Measurements from ENCODE around the gene R3HCC1L.

Gene R3HCC1L

GRCh38 chr10:98205351-98205750 lies 70.9 kb downstream of the R3HCC1L start:
- peaks cover 12% of the 10 kb centered on the region for H3K36me3 ChIP-seq (ENCODE audit: control insufficient read depth, insufficient read depth, low read length)
- H3K27ac ChIP-seq (ENCODE audit: low read depth, low read length) = no peak overlapping the region
- H3K4me1 ChIP-seq (ENCODE audit: control insufficient read depth, insufficient read depth, low read length) = no peaks in the 10 kb centered on the region
- H3K9ac ChIP-seq (ENCODE audit: low read length) = no peak overlapping the region
- no peaks in the 10 kb centered on the region for H3K27me3 ChIP-seq (ENCODE audit: control insufficient read depth, insufficient read depth, low read length)
- no peaks in the 10 kb centered on the region for H3K9me3 ChIP-seq (ENCODE audit: control insufficient read depth, insufficient read depth, low read depth, low read length)
- no peak overlapping the region for H3K4me3 ChIP-seq (ENCODE audit: low read depth, low read length)

- H3K9me3 ChIP-seq (ENCODE audit: control insufficient read depth, insufficient read depth, low read depth, low read length) = no peaks in the 10 kb centered on the region
- H3K4me1 ChIP-seq (ENCODE audit: control insufficient read depth, insufficient read depth, low read length) = no peaks in the 10 kb centered on the region
- no peak overlapping the region for H3K4me3 ChIP-seq (ENCODE audit: low read depth, low read length)
- H3K27me3 ChIP-seq (ENCODE audit: control insufficient read depth, insufficient read depth, low read length) = no peaks in the 10 kb centered on the region
- H3K36me3 ChIP-seq (ENCODE audit: control insufficient read depth, insufficient read depth, low read length) = peaks cover 12% of the 10 kb centered on the region
- no peak overlapping the region for H3K9ac ChIP-seq (ENCODE audit: low read length)
- H3K27ac ChIP-seq (ENCODE audit: low read depth, low read length) = no peak overlapping the region
Observed at GRCh38 chr10:98208925-98209324, 74.5 kb downstream of the R3HCC1L start.

GRCh38 chr10:98209441-98209840 lies 75.0 kb downstream of the R3HCC1L start:
- H3K9ac ChIP-seq (ENCODE audit: low read length) = no peak overlapping the region
- H3K9me3 ChIP-seq (ENCODE audit: control insufficient read depth, insufficient read depth, low read depth, low read length) = no peaks in the 10 kb centered on the region
- no peaks in the 10 kb centered on the region for H3K4me1 ChIP-seq (ENCODE audit: control insufficient read depth, insufficient read depth, low read length)

GRCh38 chr10:98212196-98212595 lies 77.7 kb downstream of the R3HCC1L start:
- peaks cover 3% of the 10 kb centered on the region; the same call in 1 of the 2 replicates for H3K9me3 ChIP-seq (ENCODE audit: control insufficient read depth, insufficient read depth, low read depth, low read length)
- H3K27me3 ChIP-seq (ENCODE audit: control insufficient read depth, insufficient read depth, low read length) = no peaks in the 10 kb centered on the region
- H3K4me3 ChIP-seq (ENCODE audit: low read depth, low read length) = no peak overlapping the region
- H3K4me1 ChIP-seq (ENCODE audit: control insufficient read depth, insufficient read depth, low read length) = no peaks in the 10 kb centered on the region
- peaks cover 12% of the 10 kb centered on the region for H3K36me3 ChIP-seq (ENCODE audit: control insufficient read depth, insufficient read depth, low read length)
- H3K9ac ChIP-seq (ENCODE audit: low read length) = no peak overlapping the region
- H3K27ac ChIP-seq (ENCODE audit: low read depth, low read length) = no peak overlapping the region

More at GRCh38 chr10:98209441-98209840, 75.0 kb downstream of the R3HCC1L start:
- Histone ChIP-seq H3K27ac (ENCODE audit: low read depth, low read length) (no peak overlapping the region), H3K27me3 (ENCODE audit: control insufficient read depth, insufficient read depth, low read length) (no peaks in the 10 kb centered on the region), H3K4me3 (ENCODE audit: low read depth, low read length) (no peak overlapping the region), H3K36me3 (ENCODE audit: control insufficient read depth, insufficient read depth, low read length) (peaks cover 12% of the 10 kb centered on the region)

GRCh38 chr10:98213740-98214139 lies 79.3 kb downstream of the R3HCC1L start:
- no peaks in the 10 kb centered on the region for H3K4me1 ChIP-seq (ENCODE audit: control insufficient read depth, insufficient read depth, low read length)
- no peak overlapping the region for H3K9ac ChIP-seq (ENCODE audit: low read length)
- H3K36me3 ChIP-seq (ENCODE audit: control insufficient read depth, insufficient read depth, low read length) = peaks cover 10% of the 10 kb centered on the region

GRCh38 chr10:98215373-98215772 lies 80.9 kb downstream of the R3HCC1L start:
- H3K36me3 ChIP-seq (ENCODE audit: control insufficient read depth, insufficient read depth, low read length) = no peaks in the 10 kb centered on the region
- H3K9ac ChIP-seq (ENCODE audit: low read length) = no peak overlapping the region
- peaks cover 9% of the 10 kb centered on the region; the same call in 1 of the 2 replicates for H3K9me3 ChIP-seq (ENCODE audit: control insufficient read depth, insufficient read depth, low read depth, low read length)
- H3K4me1 ChIP-seq (ENCODE audit: control insufficient read depth, insufficient read depth, low read length) = no peaks in the 10 kb centered on the region
- no peak overlapping the region for H3K4me3 ChIP-seq (ENCODE audit: low read depth, low read length)
- no peak overlapping the region for H3K27ac ChIP-seq (ENCODE audit: low read depth, low read length)
- no peaks in the 10 kb centered on the region for H3K27me3 ChIP-seq (ENCODE audit: control insufficient read depth, insufficient read depth, low read length)

More at GRCh38 chr10:98213740-98214139, 79.3 kb downstream of the R3HCC1L start:
- Histone ChIP-seq H3K27me3 (ENCODE audit: control insufficient read depth, insufficient read depth, low read length) (no peaks in the 10 kb centered on the region), H3K9me3 (ENCODE audit: control insufficient read depth, insufficient read depth, low read depth, low read length) (peaks cover 5% of the 10 kb centered on the region; the same call in 1 of the 2 replicates), H3K27ac (ENCODE audit: low read depth, low read length) (no peak overlapping the region), H3K4me3 (ENCODE audit: low read depth, low read length) (no peak overlapping the region)

GRCh38 chr10:98217801-98218200 lies 83.3 kb downstream of the R3HCC1L start:
- H3K9me3 ChIP-seq (ENCODE audit: control insufficient read depth, insufficient read depth, low read depth, low read length) = peaks cover 9% of the 10 kb centered on the region; the same call in 1 of the 2 replicates
- H3K9ac ChIP-seq (ENCODE audit: low read length) = no peak overlapping the region
- H3K4me3 ChIP-seq (ENCODE audit: low read depth, low read length) = no peak overlapping the region
- H3K27ac ChIP-seq (ENCODE audit: low read depth, low read length) = no peak overlapping the region
- H3K36me3 ChIP-seq (ENCODE audit: control insufficient read depth, insufficient read depth, low read length) = no peaks in the 10 kb centered on the region
- no peaks in the 10 kb centered on the region for H3K27me3 ChIP-seq (ENCODE audit: control insufficient read depth, insufficient read depth, low read length)
- no peaks in the 10 kb centered on the region for H3K4me1 ChIP-seq (ENCODE audit: control insufficient read depth, insufficient read depth, low read length)

- H3K36me3 ChIP-seq (ENCODE audit: control insufficient read depth, insufficient read depth, low read length) = no peaks in the 10 kb centered on the region
- no peak overlapping the region for H3K9ac ChIP-seq (ENCODE audit: low read length)
- peaks cover 16% of the 10 kb centered on the region; the same call in 1 of the 2 replicates for H3K9me3 ChIP-seq (ENCODE audit: control insufficient read depth, insufficient read depth, low read depth, low read length)
Observed at GRCh38 chr10:98223874-98224273, 89.4 kb downstream of the R3HCC1L start.

GRCh38 chr10:98224509-98224908 lies 90.1 kb downstream of the R3HCC1L start:
- no peaks in the 10 kb centered on the region for H3K36me3 ChIP-seq (ENCODE audit: control insufficient read depth, insufficient read depth, low read length)

More at GRCh38 chr10:98223874-98224273, 89.4 kb downstream of the R3HCC1L start:
- H3K4me3 ChIP-seq (ENCODE audit: low read depth, low read length) = no peak overlapping the region
- H3K27ac ChIP-seq (ENCODE audit: low read depth, low read length) = no peak overlapping the region
- no peaks in the 10 kb centered on the region for H3K27me3 ChIP-seq (ENCODE audit: control insufficient read depth, insufficient read depth, low read length)
- 0 out of 2 replicates have a peak, but pooled peaks cover 4% of the 10 kb centered on the region for H3K4me1 ChIP-seq (ENCODE audit: control insufficient read depth, insufficient read depth, low read length)

GRCh38 chr10:98224996-98225395 lies 90.5 kb downstream of the R3HCC1L start:
- H3K4me1 ChIP-seq (ENCODE audit: control insufficient read depth, insufficient read depth, low read length) = 0 out of 2 replicates have a peak, but pooled peaks cover 4% of the 10 kb centered on the region
- no peak overlapping the region for H3K27ac ChIP-seq (ENCODE audit: low read depth, low read length)
- H3K27me3 ChIP-seq (ENCODE audit: control insufficient read depth, insufficient read depth, low read length) = no peaks in the 10 kb centered on the region
- H3K36me3 ChIP-seq (ENCODE audit: control insufficient read depth, insufficient read depth, low read length) = no peaks in the 10 kb centered on the region
- H3K9me3 ChIP-seq (ENCODE audit: control insufficient read depth, insufficient read depth, low read depth, low read length) = peaks cover 11% of the 10 kb centered on the region; the same call in 1 of the 2 replicates
- no peak overlapping the region for H3K9ac ChIP-seq (ENCODE audit: low read length)
- H3K4me3 ChIP-seq (ENCODE audit: low read depth, low read length) = no peak overlapping the region

More at GRCh38 chr10:98224509-98224908, 90.1 kb downstream of the R3HCC1L start:
- no peak overlapping the region for H3K4me3 ChIP-seq (ENCODE audit: low read depth, low read length)
- no peaks in the 10 kb centered on the region for H3K27me3 ChIP-seq (ENCODE audit: control insufficient read depth, insufficient read depth, low read length)
- no peak overlapping the region for H3K27ac ChIP-seq (ENCODE audit: low read depth, low read length)
- no peak overlapping the region for H3K9ac ChIP-seq (ENCODE audit: low read length)
- peaks cover 15% of the 10 kb centered on the region; the same call in 1 of the 2 replicates for H3K9me3 ChIP-seq (ENCODE audit: control insufficient read depth, insufficient read depth, low read depth, low read length)
- H3K4me1 ChIP-seq (ENCODE audit: control insufficient read depth, insufficient read depth, low read length) = 0 out of 2 replicates have a peak, but pooled peaks cover 4% of the 10 kb centered on the region

- H3K4me3 ChIP-seq (ENCODE audit: low read depth, low read length) = no peak overlapping the region
Observed at GRCh38 chr10:98226508-98227144, 92.2 kb downstream of the R3HCC1L start.

More at GRCh38 chr10:98226508-98227144, 92.2 kb downstream of the R3HCC1L start:
- no peak overlapping the region for H3K27ac ChIP-seq (ENCODE audit: low read depth, low read length)
- no peaks in the 10 kb centered on the region for H3K27me3 ChIP-seq (ENCODE audit: control insufficient read depth, insufficient read depth, low read length)
- H3K4me1 ChIP-seq (ENCODE audit: control insufficient read depth, insufficient read depth, low read length) = 0 out of 2 replicates have a peak, but pooled peaks cover 4% of the 10 kb centered on the region
- peaks cover 11% of the 10 kb centered on the region; the same call in 1 of the 2 replicates for H3K9me3 ChIP-seq (ENCODE audit: control insufficient read depth, insufficient read depth, low read depth, low read length)
- no peaks in the 10 kb centered on the region for H3K36me3 ChIP-seq (ENCODE audit: control insufficient read depth, insufficient read depth, low read length)
- H3K9ac ChIP-seq (ENCODE audit: low read length) = no peak overlapping the region
